Memory B cell (primary cell): ENCODE results near the gene GGA3.
"Not testable (repeated sequence)": the region's sequence is repeated elsewhere in the genome, so short reads cannot be mapped to it uniquely, and the experiment has no call there.

Experiments
- ATAC-seq: fragments of 150-1000 bp; cut with Tn5 transposase; 2 replicates; pipeline ENCODE4 v1.10.0; 2021; ENCODE audit warnings: low read depth, mild to moderate bottlenecking, moderate library complexity
- DNase-seq, 2 donors: peaks; one replicate each; pipeline ENCODE4 v3.0.0; 2022; ENCODE audit warnings: low spot score in 2 of 2
- H3K27ac Mint-ChIP-seq: one replicate; pipeline ENCODE4 v1.8.0; 2022; ENCODE audit warnings: mild to moderate bottlenecking, moderate library complexity, mixed read lengths
- H3K27me3 Mint-ChIP-seq: one replicate; pipeline ENCODE4 v1.8.0; 2022; ENCODE audit warnings: mixed read lengths
- H3K36me3 Mint-ChIP-seq: one replicate; pipeline ENCODE4 v1.8.0; 2022; ENCODE audit warnings: mild to moderate bottlenecking, mixed read lengths
- H3K4me1 Mint-ChIP-seq: one replicate; pipeline ENCODE4 v1.8.0; 2022; ENCODE audit warnings: mixed read lengths
- H3K4me3 Mint-ChIP-seq: one replicate; pipeline ENCODE4 v1.8.0; 2022; ENCODE audit warnings: mild to moderate bottlenecking, moderate library complexity, mixed read lengths
- H3K9me3 Mint-ChIP-seq: one replicate; pipeline ENCODE4 v1.8.0; 2022; ENCODE audit warnings: mixed read lengths

The GGA3 gene

DNA sequence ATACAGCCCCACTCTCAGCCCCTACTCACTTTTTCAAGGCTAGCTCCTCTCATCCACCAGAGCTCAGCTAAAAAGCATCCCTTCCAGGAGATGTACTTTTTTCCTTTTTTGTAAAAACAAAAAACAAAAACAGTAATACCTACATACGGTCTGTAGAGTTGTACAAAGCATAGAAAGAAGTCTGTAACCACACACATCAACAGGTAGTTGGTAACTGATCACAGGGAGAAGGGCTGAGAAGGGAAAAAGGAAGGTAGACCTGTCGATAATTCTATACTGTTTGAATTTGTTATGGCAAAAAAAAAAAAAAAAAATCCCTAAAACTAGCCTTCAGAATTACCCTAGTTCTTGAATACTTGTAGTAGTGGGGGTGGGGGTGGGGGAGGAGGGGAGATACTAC, 27.0 kb upstream of the GGA3 start:
- H3K4me3 Mint-ChIP-seq, result peak overlapping the region; percentile 98
- no peaks in the 10 kb centered on the region for H3K27me3 Mint-ChIP-seq
- peaks cover 7% of the 10 kb centered on the region for H3K36me3 Mint-ChIP-seq
- ATAC-seq, result no peak
- H3K4me1 Mint-ChIP-seq, result peaks cover 8% of the 10 kb centered on the region
- no peak for DNase-seq
- H3K27ac Mint-ChIP-seq, result peak overlapping the region; percentile 98
- no peaks in the 10 kb centered on the region for H3K9me3 Mint-ChIP-seq

DNA sequence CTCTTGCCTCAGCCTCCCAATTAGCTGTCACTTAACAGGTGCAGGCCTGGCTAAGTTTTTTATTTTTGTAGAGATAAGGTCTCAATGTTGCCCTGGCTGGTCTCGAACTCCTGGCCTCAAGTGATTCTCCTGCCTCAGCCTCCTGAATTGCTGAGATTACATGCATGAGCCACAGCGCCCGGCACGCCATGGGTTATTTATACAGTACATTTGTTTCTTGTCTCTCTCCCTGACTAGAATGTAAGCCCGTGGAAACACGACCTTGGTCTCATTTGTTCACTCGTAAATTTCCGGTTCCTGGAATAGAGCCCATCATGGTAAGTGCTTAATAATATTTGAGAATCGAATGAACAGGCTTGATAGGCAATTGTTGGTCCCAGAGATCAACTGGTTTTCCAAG, 25.8 kb upstream of the GGA3 start:
- Mint-ChIP-seq H3K9me3 (no peaks in the 10 kb centered on the region), H3K36me3 (peaks cover 9% of the 10 kb centered on the region), H3K27me3 (no peaks in the 10 kb centered on the region), H3K4me3 (no peak overlapping the region), H3K27ac (peak overlapping the region; percentile 24), H3K4me1 (peaks cover 8% of the 10 kb centered on the region)
- DNase-seq (no peak), ATAC-seq (no peak)

DNA sequence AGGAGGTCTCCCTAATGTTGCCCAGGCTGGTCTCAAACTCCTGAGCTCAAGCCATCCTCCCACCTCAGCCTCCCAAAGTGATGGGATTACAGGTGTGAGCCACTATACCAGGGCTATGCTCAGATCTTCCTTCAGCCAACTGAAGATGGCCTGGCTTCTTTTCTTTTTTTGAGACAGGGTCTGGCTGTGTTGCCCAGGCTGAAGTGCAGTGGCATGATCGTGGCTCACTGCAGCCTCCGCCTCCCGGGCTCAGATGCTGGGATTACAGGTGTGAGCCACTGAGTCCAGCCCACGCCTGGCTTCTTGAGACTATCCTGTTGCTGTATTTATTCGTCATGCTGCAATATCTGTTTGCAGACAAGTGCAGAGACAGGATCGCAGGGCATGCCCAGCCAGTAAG, 23.7 kb upstream of the GGA3 start:
- peaks cover 15% of the 10 kb centered on the region for H3K36me3 Mint-ChIP-seq

DNA sequence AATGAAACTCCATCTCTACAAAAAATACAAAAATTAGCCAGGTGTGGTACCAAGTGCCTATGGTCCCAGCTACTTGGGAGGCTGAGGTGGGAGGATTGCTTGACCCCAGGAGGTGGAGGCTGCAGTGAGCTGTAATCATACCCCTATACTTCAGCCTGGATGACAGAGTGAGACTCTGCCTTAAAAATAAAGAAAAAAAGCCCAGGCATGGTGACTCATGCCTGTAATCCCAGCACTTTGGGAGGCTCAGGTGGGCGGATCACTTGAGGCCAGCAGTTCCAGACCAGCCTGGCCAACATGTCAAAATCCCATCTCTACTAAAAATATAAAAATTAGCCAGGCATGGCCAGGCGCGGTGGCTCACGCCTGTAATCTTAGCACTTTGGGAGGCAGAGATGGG, 18.8 kb upstream of the GGA3 start:
- H3K4me3 Mint-ChIP-seq, ATAC-seq, H3K27ac Mint-ChIP-seq, H3K4me1 Mint-ChIP-seq, H3K9me3 Mint-ChIP-seq, DNase-seq, H3K27me3 Mint-ChIP-seq: not testable (repeated sequence)
- H3K36me3 Mint-ChIP-seq, result peaks cover 14% of the 10 kb centered on the region

More for the DNA sequence above, 23.7 kb upstream of the GGA3 start:
- DNase-seq, result no peak
- H3K27me3 Mint-ChIP-seq, result no peaks in the 10 kb centered on the region
- ATAC-seq, result no peak
- no peak overlapping the region for H3K4me3 Mint-ChIP-seq
- no peak overlapping the region for H3K27ac Mint-ChIP-seq
- no peaks in the 10 kb centered on the region for H3K9me3 Mint-ChIP-seq
- peaks cover 5% of the 10 kb centered on the region for H3K4me1 Mint-ChIP-seq

DNA sequence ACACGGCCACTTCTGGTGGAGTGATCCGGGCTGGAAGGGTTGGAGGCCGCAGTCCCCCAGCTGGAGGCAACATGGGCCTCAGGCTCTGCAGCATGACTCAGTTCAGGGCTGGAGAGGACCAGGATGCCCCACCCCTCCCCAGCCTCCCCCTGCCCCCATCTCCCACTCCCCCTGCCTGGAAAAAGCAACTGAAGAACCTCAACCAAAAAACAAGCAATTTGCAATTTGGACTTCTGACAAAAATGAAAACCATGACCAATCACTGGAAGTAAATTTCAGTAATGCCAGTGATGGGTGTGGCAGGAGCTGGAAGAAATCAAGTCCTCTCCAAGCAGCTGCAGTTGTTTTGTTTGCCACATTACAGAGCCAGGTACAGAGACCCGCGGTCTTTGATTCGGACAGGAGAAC, 16.3 kb upstream of the GGA3 start:
- no peak for ATAC-seq
- Mint-ChIP-seq H3K4me3 (no peak overlapping the region), H3K4me1 (peaks cover 6% of the 10 kb centered on the region), H3K27me3 (no peaks in the 10 kb centered on the region), H3K36me3 (peaks cover 12% of the 10 kb centered on the region), H3K27ac (no peak overlapping the region), H3K9me3 (no peaks in the 10 kb centered on the region)
- DNase-seq, result no peak

DNA sequence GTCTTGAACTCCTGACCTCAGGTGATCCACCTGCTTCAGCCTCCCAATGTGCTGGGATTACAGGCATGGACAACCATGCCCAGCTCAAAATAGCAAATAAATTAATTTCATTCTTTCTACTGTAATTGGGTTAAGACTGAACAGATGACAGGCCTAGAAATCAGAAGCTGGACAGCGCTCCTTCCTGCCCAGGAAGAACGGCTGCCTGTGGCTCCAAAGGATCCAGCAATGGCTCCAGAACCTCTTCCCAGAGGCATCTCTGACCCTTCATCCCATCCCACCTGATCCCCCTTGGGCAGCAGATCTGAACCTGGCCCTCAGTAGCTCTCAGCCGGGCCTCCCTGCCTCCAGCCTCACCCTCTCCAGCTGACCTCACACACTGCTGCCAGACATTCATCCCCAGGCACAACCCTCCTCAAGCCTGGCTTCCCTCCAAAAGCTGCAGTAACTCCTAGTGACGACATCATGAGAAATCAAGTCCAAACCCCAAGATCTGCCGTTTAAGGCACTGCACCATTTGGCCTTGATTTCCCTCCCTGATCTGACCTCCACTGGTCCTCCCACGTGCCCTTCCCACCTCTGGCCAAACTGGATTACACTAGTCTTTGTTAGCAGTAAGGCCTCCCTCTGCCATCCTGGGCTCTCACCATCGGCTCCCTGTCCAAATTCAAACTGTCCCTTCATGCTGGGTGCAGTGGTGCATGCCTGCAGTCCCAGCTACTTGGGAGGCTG, 12.7 kb upstream of the GGA3 start:
- H3K4me1 Mint-ChIP-seq, result peaks cover 19% of the 10 kb centered on the region
- ATAC-seq (no peak), DNase-seq (no peak)
- H3K27me3 Mint-ChIP-seq, result no peaks in the 10 kb centered on the region
- peaks cover 6% of the 10 kb centered on the region for H3K36me3 Mint-ChIP-seq
- H3K27ac Mint-ChIP-seq, result no peak overlapping the region
- H3K9me3 Mint-ChIP-seq, result no peaks in the 10 kb centered on the region
- H3K4me3 Mint-ChIP-seq, result no peak overlapping the region

DNA sequence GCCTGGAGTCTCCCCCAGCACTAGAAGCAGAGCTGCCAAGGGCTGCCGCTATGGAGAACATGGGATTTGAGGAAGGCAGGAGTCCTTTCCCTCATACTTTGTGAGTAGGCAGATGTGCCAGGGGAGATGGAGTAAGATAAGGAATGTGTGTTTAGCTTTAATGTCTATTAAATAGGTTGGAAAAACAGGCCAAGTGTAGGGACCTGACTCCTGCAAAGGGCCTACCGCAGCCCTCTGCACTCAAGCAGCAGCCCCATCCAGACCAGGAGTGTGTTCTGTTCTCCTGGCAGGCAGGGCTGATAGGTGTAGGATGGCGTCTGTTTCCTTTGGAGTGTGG, 11.4 kb upstream of the GGA3 start:
- H3K9me3 Mint-ChIP-seq, result no peaks in the 10 kb centered on the region
- H3K27ac Mint-ChIP-seq, result no peak overlapping the region
- H3K4me1 Mint-ChIP-seq, result peaks cover 25% of the 10 kb centered on the region
- H3K36me3 Mint-ChIP-seq, result peaks cover 3% of the 10 kb centered on the region
- H3K4me3 Mint-ChIP-seq, result peak overlapping the region; percentile 84
- H3K27me3 Mint-ChIP-seq, result no peaks in the 10 kb centered on the region
- DNase-seq (no peak), ATAC-seq (no peak)

DNA sequence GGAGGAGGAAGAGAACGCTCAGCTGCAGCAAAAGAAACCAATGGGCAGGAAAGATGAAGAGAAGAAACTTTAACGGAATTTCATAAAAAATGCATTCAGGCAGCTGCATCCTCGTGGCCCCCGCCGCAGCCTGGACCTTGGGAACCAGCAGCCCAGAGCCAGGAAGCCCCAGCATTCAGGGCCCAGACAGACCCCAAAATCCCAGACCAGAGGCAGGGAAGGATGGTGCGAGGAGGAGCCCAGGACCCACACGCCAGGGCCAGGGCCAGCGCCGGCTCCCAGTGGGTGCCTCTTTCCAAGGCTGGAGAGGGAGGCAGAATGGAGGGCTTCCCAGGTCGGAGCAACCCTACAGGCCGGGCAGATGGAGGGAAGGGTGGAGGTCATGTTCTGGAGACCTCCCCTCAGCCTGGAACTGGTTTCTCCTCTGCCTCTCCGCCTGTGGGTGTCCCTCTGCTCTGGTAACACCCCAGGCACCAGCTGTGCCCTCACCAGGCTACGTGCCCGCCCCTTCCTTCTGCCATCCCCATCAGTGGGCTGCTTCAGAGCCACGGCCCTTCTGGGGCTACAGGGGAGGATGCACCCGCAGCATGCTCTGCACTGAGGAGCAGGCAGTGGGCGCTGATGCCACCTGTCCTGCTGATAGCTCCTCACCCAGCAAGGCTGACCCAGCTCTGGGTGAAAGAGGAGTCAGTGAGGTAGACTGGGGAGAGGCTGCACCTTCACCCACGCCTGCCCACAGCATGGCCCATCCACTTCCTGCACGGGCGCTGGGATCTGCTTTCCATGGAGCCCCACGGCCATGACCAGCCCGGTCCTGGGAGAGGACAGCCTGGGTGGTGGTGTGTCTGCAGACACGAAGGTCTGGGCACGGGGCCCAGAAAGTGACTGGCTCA, 10.8 kb upstream of the GGA3 start:
- H3K9me3 Mint-ChIP-seq, result no peaks in the 10 kb centered on the region
- H3K27me3 Mint-ChIP-seq, result no peaks in the 10 kb centered on the region
- H3K36me3 Mint-ChIP-seq, result peaks cover 3% of the 10 kb centered on the region
- DNase-seq (no peak), ATAC-seq (no peak)
- H3K4me1 Mint-ChIP-seq, result peaks cover 25% of the 10 kb centered on the region
- peak overlapping the region; percentile 69 for H3K27ac Mint-ChIP-seq
- H3K4me3 Mint-ChIP-seq, result peak overlapping the region; percentile 84

DNA sequence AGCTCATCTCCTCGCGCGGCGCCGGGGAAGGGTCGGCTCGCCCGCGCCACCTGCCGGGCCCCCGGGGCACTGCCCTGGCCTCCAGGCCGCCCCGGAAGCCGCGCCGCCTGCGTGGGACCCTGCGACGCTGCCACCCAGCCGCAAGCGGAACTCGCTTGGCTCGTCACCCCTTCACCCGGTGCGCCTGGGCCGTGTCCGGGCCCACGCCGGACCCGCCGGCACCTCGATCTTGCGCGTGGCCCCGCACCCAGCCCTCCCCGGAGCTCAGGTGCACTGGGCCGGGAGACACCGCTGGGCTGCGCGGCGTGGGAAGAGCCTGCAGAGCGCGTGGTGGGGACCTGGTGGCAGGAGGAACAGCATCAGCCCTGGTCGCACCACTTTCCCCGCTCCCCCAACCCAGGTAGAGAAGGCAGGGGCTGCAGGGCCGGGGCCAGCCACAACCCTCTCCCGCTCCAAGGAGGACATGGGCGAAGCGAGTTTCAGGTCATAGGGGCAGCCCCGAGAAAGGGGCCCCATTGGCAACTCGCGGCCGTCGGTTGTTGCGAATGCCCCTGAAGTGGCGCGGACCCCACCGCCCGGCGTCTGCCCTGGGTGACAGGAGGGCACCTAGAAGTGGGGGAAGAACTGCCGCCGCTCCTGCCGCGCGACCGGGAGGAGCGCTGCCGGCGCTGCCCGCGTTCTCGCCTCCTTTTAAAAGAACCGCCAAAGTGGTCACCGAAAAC, 10.0 kb upstream of the GGA3 start:
- Mint-ChIP-seq H3K9me3 (no peaks in the 10 kb centered on the region), H3K4me3 (peak overlapping the region; percentile 84), H3K27me3 (no peaks in the 10 kb centered on the region), H3K4me1 (peaks cover 25% of the 10 kb centered on the region), H3K27ac (peak overlapping the region; percentile 69), H3K36me3 (peaks cover 5% of the 10 kb centered on the region)
- DNase-seq (peak; percentile 93 to 97), ATAC-seq (peak; percentile 83)

DNA sequence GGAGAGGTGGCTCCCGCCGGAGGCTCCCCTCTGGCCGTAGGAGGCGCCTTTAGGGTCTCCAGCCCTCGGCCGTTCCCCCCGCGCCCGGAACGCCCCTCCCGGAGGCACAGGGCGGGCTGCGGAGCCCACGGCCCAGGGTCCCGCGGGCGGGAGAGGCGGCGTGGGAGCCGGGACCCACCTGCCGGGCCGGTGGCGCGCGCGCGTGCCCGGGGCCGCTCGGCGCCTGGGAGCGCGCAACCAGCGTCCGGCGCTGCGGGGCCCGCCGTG, 9.5 kb upstream of the GGA3 start, which contains the start of gene MIF4GD:
TSS of gene MIF4GD (minus strand) at position 266 of the 267 bp plus-strand sequence. CDS start 1,036 bp downstream, outside the sequence.
- Mint-ChIP-seq H3K9me3 (no peaks in the 10 kb centered on the region), H3K4me3 (peak within 1 kb of the TSS; percentile 87), H3K27me3 (no peaks in the 10 kb centered on the region), H3K36me3 (peaks cover 5% of the 10 kb centered on the region), H3K27ac (peak within 1 kb of the TSS; percentile 82), H3K4me1 (peaks cover 25% of the 10 kb centered on the region)
- DNase-seq (no peak), ATAC-seq (peak; percentile 18)

DNA sequence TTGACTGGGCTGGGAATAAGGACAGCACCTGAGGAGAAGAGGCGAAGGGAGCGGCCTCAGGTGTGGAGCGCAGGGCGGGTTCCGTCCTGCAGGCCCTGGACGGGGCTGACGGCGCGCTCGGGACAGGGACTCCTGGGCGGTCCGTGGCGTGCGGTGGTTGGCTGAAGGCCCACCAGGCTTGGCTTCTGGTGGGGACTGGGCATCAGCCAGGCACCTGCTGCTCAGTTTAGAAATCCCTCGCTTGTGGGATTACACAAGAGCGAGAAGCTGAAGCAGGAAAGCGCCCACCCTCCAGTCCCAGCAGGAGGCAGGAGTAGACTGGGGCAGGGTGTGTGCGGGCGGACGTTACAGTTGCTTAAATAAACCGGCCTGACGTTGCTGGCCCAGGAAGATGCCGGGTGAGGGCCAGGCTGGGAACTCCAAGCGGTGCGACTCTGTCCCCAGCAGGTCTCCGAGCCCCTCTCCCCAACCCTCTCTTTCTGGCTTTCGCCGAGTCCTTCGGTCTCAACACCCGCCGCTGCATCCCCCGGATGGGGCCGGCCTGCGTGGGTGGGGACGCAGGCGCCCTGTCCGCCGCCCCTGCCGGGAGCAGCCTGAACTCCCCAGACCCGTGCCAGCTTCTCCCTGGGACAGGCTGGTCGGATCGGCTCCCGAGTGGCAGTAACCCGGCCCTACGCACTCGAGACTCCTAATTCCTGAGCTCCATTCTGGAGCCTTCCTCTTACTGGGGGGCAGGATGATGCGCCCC, 9.0 kb upstream of the GGA3 start:
- H3K27me3 Mint-ChIP-seq, result no peaks in the 10 kb centered on the region
- H3K27ac Mint-ChIP-seq, result peak overlapping the region; percentile 82
- peaks cover 25% of the 10 kb centered on the region for H3K4me1 Mint-ChIP-seq
- DNase-seq (peak in 1 of 2 donors; percentile 30), ATAC-seq (peak; percentile 26)
- H3K9me3 Mint-ChIP-seq, result no peaks in the 10 kb centered on the region
- peaks cover 5% of the 10 kb centered on the region for H3K36me3 Mint-ChIP-seq
- peak overlapping the region; percentile 87 for H3K4me3 Mint-ChIP-seq

DNA sequence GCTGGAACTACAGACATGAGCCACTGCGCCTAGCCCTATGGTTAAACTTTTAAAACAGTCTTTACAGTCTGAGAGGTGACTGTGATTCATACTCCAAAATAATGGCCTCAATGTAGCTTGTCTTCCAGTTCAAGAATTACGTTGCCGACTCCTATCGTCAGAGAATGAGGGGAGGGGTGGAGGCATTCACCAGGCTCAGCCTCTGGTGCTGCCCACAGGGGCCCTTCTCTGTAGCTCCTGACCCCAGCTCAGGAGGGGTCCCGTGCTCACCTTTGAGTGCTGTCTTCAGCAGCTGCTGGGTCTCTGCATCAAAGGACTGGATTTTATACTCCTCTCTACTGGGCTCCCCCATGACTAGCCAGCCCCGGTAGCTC, 8.4 kb upstream of the GGA3 start:
- H3K4me1 Mint-ChIP-seq, result peaks cover 25% of the 10 kb centered on the region
- H3K4me3 Mint-ChIP-seq, result peak overlapping the region; percentile 87
- peaks cover 5% of the 10 kb centered on the region for H3K36me3 Mint-ChIP-seq
- ATAC-seq, result no peak
- peak overlapping the region; percentile 82 for H3K27ac Mint-ChIP-seq
- DNase-seq, result no peak
- H3K9me3 Mint-ChIP-seq, result no peaks in the 10 kb centered on the region
- H3K27me3 Mint-ChIP-seq, result no peaks in the 10 kb centered on the region

DNA sequence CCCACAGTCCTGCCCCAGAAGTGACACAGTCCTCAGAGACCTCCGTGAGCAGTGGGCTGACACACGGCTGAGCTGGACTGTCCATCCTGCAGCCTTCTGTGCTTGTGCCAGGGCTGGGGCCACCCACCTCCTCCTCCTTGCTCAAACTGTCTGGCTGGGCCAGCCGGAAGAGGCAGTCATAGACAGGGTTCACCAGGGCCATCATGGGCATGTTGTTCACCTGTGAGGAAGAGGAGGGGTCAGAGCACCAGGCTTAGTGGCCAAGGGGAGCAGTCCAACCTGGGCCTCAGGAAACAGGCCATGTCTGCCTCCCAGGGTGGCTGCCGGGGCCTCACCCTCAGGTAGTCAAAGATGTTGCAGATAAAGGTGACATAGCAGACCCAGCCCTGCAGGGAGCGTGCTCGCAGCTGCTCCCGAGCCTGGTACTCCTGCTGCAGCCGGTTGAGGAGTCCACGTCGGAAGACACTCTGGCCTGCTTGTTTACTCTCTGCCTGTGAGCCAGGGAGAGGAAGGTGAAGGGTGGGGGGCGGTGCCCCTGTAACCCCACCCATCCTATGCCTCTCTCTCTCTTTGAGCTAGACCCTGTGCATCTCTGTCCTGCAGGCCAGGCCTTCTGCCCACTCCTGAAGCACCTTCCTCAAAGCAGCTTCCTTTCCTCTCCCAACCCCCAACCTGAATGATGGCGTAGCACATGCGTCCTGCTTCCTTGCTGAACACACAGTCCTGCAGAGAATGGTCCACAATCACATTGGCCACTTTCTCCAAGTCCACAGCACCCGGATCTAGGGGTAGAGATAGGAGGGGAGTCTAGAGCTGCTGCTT, 6.2 kb upstream of the GGA3 start:
- H3K4me1 Mint-ChIP-seq, result peaks cover 19% of the 10 kb centered on the region
- no peak overlapping the region for H3K27ac Mint-ChIP-seq
- peaks cover 4% of the 10 kb centered on the region for H3K36me3 Mint-ChIP-seq
- H3K4me3 Mint-ChIP-seq, result no peak overlapping the region
- H3K27me3 Mint-ChIP-seq, result no peaks in the 10 kb centered on the region
- DNase-seq, result no peak
- no peaks in the 10 kb centered on the region for H3K9me3 Mint-ChIP-seq
- no peak for ATAC-seq
